DND-41 (cell line): ENCODE measurements around the gene SDK2.

Experiments used
- ATAC-seq: fragments of 200-7000 bp; cut with Tn5 transposase; 3 replicates; pipeline ENCODE4 v1.9.1; 2021; ENCODE audit warnings: low read depth; ENCODE audit not compliant: insufficient read depth
- DNase-seq: peaks from one replicate; pipeline ENCODE4 v3.0.0-alpha.2; 2020
- H2AFZ ChIP-seq: 2 replicates; pipeline ENCODE4 v1.6.0; 2012; ENCODE audit warnings: low read depth, low read length
- H3K27ac ChIP-seq: 2 replicates; pipeline ENCODE4 v1.5.1; 2012; ENCODE audit warnings: low read length, inconsistent platforms
- H3K27me3 ChIP-seq: fragments of 200-600 bp; sonication (generic); 2 replicates; pipeline ENCODE4 v1.6.0; 2012; ENCODE audit warnings: low read length, mild to moderate bottlenecking, inconsistent platforms; ENCODE audit not compliant: insufficient read depth, poor library complexity
- H3K36me3 ChIP-seq: 2 replicates; pipeline ENCODE4 v1.5.1; 2012; ENCODE audit warnings: low read length, inconsistent platforms; ENCODE audit not compliant: insufficient read depth
- H3K4me1 ChIP-seq: 2 replicates; pipeline ENCODE4 v1.5.1; 2012; ENCODE audit warnings: mild to moderate bottlenecking, low read length; ENCODE audit not compliant: insufficient read depth
- H3K4me2 ChIP-seq: 2 replicates; pipeline ENCODE4 v1.6.0; 2012; ENCODE audit warnings: mild to moderate bottlenecking, moderate library complexity, low read length, inconsistent platforms; ENCODE audit not compliant: insufficient read depth
- H3K4me3 ChIP-seq, 2 experiments: fragments of 200-600 bp in 1 of 2; shearing (Covaris generic) in 1 of 2; 2 replicates each; pipeline ENCODE4 v1.5.1; 2012 to 2016; ENCODE audit warnings: inconsistent platforms in 2 of 2, low read length in 2 of 2, mild to moderate bottlenecking in 2 of 2, low read depth in 1 of 2, moderate library complexity in 1 of 2
- H3K79me2 ChIP-seq: 2 replicates; pipeline ENCODE4 v1.6.0; 2012; ENCODE audit warnings: low read length, inconsistent platforms; ENCODE audit not compliant: insufficient read depth
- H3K9ac ChIP-seq: 2 replicates; pipeline ENCODE4 v1.6.0; 2012; ENCODE audit warnings: low read depth, mild to moderate bottlenecking, inconsistent platforms, low read length, moderate library complexity
- H3K9me3 ChIP-seq: 2 replicates; pipeline ENCODE4 v1.5.1; 2012; ENCODE audit warnings: low read length, moderate library complexity, mild to moderate bottlenecking, inconsistent platforms; ENCODE audit not compliant: insufficient read depth, severe bottlenecking
- H4K20me1 ChIP-seq: 2 replicates; pipeline ENCODE4 v1.6.0; 2012; ENCODE audit warnings: low read length; ENCODE audit not compliant: insufficient read depth
- EZH2 ChIP-seq: IDR thresholded peaks from 3 replicates; pipeline ENCODE4 v1.6.1; 2012; ENCODE audit warnings: borderline replicate concordance, low read depth, mild to moderate bottlenecking, moderate library complexity, low read length, inconsistent platforms; ENCODE audit not compliant: severe bottlenecking
- TF ChIP-seq, protein P1 (sequence below): IDR thresholded peaks from 2 replicates; pipeline ENCODE4 v1.5.1; 2012; ENCODE audit warnings: borderline replicate concordance, low read length, moderate library complexity, mild to moderate bottlenecking; ENCODE audit not compliant: poor library complexity, severe bottlenecking; ENCODE audit errors: extremely low read depth

The SDK2 gene

DNA sequence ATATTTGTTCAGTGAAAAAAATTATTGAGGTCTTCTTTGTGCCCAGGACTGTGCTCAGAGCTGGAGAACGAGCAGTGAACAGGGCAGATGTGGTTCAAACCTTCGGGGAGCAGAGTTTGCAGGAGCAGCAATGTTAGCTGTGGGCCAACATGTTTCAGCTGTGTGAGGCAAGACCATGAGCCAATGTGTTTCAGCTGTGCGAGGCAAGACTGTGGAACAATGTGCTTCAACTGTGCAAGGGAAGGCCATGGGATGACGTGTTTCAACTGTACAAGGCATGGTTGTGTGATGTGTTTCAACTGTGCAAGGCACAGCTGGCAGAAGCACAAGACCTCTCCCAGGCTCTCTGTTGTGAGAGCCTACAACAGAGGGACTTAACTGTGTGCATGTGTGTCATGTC, 35.2 kb upstream of the SDK2 start:
- Histone ChIP-seq H3K4me1 (no peaks in the 10 kb centered on the region), H3K9ac (no peak overlapping the region), H4K20me1 (no peaks in the 10 kb centered on the region), H2AFZ (no peak overlapping the region), H3K27me3 (no peaks in the 10 kb centered on the region), H3K79me2 (no peaks in the 10 kb centered on the region), H3K36me3 (no peaks in the 10 kb centered on the region), H3K4me2 (no peak overlapping the region), H3K27ac (no peak overlapping the region), H3K9me3 (peaks cover 6% of the 10 kb centered on the region), H3K4me3 (no peak overlapping the region)
- no peak for ATAC-seq
- TF ChIP-seq, protein P1, sequence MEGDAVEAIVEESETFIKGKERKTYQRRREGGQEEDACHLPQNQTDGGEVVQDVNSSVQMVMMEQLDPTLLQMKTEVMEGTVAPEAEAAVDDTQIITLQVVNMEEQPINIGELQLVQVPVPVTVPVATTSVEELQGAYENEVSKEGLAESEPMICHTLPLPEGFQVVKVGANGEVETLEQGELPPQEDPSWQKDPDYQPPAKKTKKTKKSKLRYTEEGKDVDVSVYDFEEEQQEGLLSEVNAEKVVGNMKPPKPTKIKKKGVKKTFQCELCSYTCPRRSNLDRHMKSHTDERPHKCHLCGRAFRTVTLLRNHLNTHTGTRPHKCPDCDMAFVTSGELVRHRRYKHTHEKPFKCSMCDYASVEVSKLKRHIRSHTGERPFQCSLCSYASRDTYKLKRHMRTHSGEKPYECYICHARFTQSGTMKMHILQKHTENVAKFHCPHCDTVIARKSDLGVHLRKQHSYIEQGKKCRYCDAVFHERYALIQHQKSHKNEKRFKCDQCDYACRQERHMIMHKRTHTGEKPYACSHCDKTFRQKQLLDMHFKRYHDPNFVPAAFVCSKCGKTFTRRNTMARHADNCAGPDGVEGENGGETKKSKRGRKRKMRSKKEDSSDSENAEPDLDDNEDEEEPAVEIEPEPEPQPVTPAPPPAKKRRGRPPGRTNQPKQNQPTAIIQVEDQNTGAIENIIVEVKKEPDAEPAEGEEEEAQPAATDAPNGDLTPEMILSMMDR = no peak
- TF ChIP-seq EZH2 = no peak
- DNase-seq = no peak

- no peaks in the 10 kb centered on the region for H3K36me3 ChIP-seq
- H3K4me1 ChIP-seq = no peaks in the 10 kb centered on the region
- DNase-seq = no peak
- TF ChIP-seq, protein P1 = no peak
- TF ChIP-seq EZH2 = no peak
- no peak overlapping the region for H2AFZ ChIP-seq
- H3K27ac ChIP-seq = no peak overlapping the region
- H3K9me3 ChIP-seq = peaks cover 6% of the 10 kb centered on the region
- H3K4me2 ChIP-seq = no peak overlapping the region
- no peaks in the 10 kb centered on the region for H4K20me1 ChIP-seq
- no peaks in the 10 kb centered on the region for H3K27me3 ChIP-seq
- ATAC-seq = no peak
- no peak overlapping the region for H3K4me3 ChIP-seq
- no peaks in the 10 kb centered on the region for H3K79me2 ChIP-seq
- no peak overlapping the region for H3K9ac ChIP-seq
These were observed 34.8 kb upstream of the SDK2 start for GRCh38 chr17:73678999-73679398.

DNA sequence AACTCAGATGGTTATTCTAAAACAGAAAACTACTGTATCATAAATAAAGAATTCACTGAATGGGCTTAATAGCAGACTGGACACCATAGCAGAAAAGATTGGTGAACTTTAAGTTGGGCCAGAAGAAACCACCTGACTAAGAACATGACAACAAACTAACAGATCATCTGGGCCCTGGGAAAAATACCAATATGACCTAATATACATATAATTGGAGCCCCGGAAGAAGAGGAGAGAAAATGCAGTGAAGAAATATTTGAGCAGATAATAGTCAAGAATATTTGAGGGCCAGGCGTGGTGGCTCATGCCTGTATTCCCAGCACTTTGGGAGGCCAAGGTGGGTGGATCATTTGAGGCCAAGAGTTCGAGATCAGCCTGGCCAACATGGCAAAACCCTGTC, 25.5 kb upstream of the SDK2 start:
- no peak for TF ChIP-seq EZH2
- TF ChIP-seq, protein P1 = no peak
- DNase-seq = no peak
- Histone ChIP-seq H2AFZ (no peak overlapping the region), H3K4me2 (no peak overlapping the region), H3K9me3 (peaks cover 7% of the 10 kb centered on the region), H3K27me3 (peaks cover 2% of the 10 kb centered on the region), H3K27ac (no peak overlapping the region), H4K20me1 (no peaks in the 10 kb centered on the region), H3K9ac (no peak overlapping the region), H3K4me3 (no peak overlapping the region), H3K4me1 (peaks cover 21% of the 10 kb centered on the region), H3K36me3 (no peaks in the 10 kb centered on the region), H3K79me2 (no peaks in the 10 kb centered on the region)
- no peak for ATAC-seq
